NCI-H187 (cell line): Measurements from ENCODE around the gene DERL3.
A peak's percentile ranks its signal among the peaks of the same experiment; 100 is the strongest.
"Not testable (repeated sequence)": the region's sequence is repeated elsewhere in the genome, so short reads cannot be mapped to it uniquely, and the experiment has no call there.

ENCODE experiments used
- DNase-seq, 2 experiments: peaks; one replicate each; lab custom pipeline; 2025; lab: John Stamatoyannopoulos, UW

DERL3 gene

GRCh38 chr22:23838681-23839468 is at the start of gene DERL3:
DERL3 (minus strand) TSS chr22:23839006; CDS start chr22:23838987, 19 bp downstream.
- DNase-seq, result peak; percentile 86 to 94

DNA sequence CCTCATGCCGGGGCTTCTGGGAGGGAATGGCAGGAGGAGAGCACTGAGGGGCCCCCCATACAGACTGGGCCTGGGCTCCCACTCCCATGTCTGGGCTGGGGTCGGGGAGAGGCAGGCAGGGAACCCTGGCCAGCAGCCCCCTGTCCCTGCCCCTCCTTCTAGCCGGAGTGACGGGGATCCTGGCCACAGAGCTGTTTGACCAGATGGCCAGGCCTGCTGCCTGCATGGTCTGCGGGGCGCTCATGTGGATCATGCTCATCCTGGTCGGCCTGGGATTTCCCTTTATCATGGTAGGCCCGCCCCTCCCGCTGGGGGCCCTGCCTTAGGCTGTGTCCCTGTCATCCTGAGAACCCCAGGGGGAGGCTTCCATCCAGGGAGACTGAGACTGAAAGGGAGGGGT is 45.3 kb upstream of the DERL3 start:
- no peak for DNase-seq

DNA sequence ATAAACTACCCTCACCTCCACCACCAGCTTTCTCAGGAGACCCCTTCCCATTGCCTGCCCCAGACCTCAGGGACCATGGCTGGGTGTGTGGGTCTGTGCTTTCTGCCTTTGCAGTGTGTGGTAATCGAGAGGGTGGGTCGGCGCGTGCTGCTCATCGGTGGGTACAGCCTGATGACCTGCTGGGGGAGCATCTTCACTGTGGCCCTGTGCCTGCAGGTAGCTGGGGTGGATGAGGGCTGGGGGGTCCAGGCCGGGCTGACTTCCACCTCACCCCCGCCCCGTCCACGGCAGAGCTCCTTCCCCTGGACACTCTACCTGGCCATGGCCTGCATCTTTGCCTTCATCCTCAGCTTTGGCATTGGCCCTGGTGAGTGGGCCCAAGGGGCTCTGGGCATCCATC is 44.9 kb upstream of the DERL3 start:
- DNase-seq, result no peak

DNA sequence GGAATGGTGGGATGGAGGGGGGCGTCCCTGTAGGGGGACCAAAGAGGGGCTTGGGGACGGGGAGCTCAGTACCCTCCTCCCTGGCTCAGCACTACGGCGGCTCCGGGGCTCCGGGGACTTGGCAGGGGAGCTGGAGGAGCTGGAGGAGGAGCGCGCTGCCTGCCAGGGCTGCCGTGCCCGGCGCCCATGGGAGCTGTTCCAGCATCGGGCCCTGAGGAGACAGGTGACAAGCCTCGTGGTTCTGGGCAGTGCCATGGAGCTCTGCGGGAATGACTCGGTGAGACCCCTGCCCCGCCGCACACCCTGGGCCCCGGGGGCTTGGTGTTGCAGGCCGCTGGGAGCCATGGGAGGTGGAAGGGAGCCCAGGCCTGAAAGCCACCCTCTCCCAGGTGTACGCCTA is 43.6 kb upstream of the DERL3 start:
- no peak for DNase-seq

DNA sequence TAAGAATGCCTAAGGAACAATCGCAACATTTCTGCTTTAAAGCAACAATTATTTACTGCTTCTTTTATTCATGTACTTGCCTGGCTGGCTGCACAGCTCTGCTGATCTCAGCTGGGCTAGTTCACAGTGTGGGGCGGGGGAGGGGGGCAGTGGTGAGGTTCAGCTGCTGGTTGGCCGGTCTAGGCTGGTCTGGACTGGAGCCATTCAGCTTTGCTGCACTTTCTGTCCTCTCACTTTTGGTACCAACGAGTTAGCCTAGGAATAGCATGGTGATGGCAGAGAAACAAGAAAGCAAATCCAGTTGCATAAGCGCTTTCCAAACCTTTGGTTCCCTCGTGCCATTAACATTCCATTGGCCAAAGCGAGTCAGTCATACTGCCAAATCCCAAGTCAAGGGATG is 39.4 kb upstream of the DERL3 start:
- no peak for DNase-seq

- DNase-seq, result no peak
Measured at GRCh38 chr22:23877566-23877965, 38.8 kb upstream of the DERL3 start.

GRCh38 chr22:23875801-23876200 is 37.0 kb upstream of the DERL3 start:
- no peak for DNase-seq

DNA sequence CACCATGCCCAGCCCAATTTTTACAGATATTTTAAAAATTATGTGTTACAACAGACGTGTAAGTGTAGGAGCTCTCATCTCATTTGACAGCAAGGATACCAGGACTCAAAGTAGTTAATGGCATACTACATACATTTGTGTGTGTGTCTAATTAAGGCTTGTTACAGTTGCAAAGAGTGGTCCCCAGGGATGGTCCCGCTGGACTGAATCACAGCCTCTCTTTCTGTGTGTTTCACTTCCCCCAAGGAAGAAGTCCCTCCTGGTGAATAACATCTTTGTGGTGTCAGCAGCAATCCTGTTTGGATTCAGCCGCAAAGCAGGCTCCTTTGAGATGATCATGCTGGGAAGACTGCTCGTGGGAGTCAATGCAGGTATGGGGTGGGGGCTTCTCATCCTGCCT is 36.1 kb upstream of the DERL3 start:
- no peak for DNase-seq

DNA sequence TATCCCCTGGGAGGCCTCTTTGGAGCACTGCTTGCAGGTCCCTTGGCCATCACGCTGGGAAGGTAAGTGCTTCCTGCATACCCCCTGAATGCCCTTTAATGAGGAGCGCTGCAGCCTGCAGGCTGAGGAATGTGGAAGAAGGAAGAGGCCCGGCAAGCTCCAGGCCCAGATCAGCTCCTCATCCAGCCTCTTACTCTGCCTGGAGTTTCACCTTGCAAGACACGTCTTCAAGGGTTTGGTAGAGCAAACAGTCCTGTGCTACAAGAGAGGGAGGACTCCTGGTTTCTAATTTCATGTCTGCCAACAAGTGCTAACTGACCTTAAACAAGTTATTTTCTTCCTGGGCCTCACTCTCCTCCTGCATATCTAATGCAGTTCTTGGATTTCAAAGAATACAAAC is 29.8 kb upstream of the DERL3 start:
- DNase-seq, result no peak

- DNase-seq, result not testable (repeated sequence)
Measured at GRCh38 chr22:23864499-23865154, 25.8 kb upstream of the DERL3 start.

- DNase-seq, result no peak
Measured at GRCh38 chr22:23862103-23862502, 23.3 kb upstream of the DERL3 start.

GRCh38 chr22:23860187-23860586 is 21.4 kb upstream of the DERL3 start:
- not testable (repeated sequence) for DNase-seq

GRCh38 chr22:23859201-23859600 is 20.4 kb upstream of the DERL3 start:
- no peak for DNase-seq

DNA sequence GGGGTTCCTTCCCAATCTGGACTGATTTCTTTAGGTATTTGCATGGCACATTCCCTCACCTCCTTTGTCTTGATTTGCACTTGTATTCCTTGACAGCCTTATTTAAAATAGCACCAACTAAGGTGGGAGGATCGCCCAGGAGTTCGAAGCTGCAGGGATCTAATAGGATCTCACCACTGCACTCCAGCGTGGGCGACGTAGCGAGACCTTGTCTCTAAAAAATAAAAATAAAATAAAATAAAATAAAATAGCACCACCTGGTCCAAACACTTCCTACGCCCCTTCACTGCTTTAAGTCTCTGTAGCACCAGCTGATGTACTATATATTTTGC is 19.6 kb upstream of the DERL3 start:
- no peak for DNase-seq

- DNase-seq, result peak; percentile 82 to 87
Measured at GRCh38 chr22:23857606-23858483, 19.0 kb upstream of the DERL3 start, which contains the start of gene SLC2A11. SLC2A11 (plus strand) TSS chr22:23857875; CDS start chr22:23858000, 125 bp downstream.

- DNase-seq, result no peak
Measured at GRCh38 chr22:23856721-23857605, 18.2 kb upstream of the DERL3 start.

DNA sequence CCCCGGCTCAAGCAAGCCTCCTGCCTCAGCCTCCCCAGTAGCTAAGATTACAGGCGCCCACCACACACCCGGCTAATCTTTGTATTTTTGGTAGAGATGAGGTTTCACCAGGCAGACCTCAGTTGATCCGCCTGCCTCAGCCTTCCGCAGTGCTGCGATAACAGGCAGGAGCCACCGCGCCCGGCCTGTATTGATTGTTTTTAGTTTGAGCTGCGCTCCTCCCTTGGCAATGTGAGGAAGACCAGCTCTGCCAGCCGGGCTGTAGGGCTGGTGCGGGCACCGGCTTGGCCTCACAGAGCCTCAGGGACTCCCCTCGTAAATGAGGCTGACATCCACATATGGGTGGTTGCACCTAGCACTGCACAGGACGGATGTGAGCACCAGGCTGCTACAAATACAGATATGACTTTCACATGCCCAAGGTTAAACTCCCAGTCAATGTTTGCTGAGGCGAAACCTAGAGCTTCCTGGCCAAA is 11.4 kb upstream of the DERL3 start:
- DNase-seq, result no peak

- DNase-seq, result peak; percentile 11 to 23
Measured at GRCh38 chr22:23849009-23850006, 10.5 kb upstream of the DERL3 start.

DNA sequence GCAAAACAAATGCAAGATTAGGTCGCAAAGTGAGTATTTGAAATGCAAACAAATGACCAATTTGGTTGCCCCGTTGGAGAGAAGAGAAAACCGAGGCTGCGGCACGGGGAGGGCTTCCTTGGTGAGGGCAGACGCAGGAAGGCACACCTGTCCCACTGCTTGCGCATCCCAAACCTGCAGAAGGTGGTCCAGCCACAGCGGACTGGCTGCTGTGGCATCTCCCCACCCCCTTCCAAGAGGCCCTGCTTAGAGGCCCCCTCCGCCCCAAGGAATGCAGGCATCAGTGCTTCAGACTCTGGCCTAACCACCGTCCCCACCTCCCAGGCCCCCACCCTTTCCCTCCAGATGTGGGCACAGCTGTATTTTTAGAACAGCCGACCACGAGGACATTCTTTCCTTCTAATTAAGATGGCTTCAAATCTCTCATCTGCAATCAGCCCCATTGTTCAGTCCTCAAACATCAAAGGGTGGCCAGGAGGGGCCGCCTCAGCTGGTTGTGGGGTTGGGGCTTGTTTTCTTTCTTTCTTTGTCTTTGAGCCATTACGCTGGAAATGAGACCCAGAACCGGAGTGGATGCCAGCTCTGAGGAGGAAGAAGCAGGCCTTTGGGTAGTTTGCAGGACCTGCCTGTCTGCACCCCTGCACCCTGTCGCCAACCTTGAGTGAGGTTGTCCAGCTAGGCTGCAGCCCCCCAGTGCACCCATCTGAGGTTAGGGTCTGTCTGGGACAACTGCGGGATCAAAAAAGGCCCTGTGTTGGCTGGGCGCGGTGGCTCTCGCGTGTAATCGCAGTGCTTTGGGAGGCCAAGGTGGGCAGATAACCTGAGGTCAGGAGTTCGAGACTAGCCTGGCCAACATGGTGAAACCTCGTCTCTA is 9.4 kb upstream of the DERL3 start:
- no peak for DNase-seq
